Endothelial cell of umbilical vein (primary cell): ENCODE results near the gene ICA1L.

ENCODE experiments used
- CTCF ChIP-seq, 2 donors: IDR thresholded peaks; 1 replicate in 1 of 2; 2 replicates in 1 of 2; pipeline ENCODE4 v1.5.1; 2011; ENCODE audit warnings: low read length in 2 of 2, mild to moderate bottlenecking in 2 of 2, moderate library complexity in 2 of 2, control low read depth in 1 of 2, inconsistent platforms in 1 of 2, low read depth in 1 of 2; ENCODE audit not compliant: insufficient read depth in 1 of 2; ENCODE audit errors: extremely low read depth in 1 of 2
- EZH2 ChIP-seq: IDR thresholded peaks from 2 replicates; pipeline ENCODE4 v1.6.1; 2012; ENCODE audit warnings: borderline replicate concordance, low read depth, mild to moderate bottlenecking, moderate library complexity, low read length, inconsistent platforms; ENCODE audit not compliant: severe bottlenecking
- FOS ChIP-seq: IDR thresholded peaks from 2 replicates; pipeline ENCODE4 v1.6.1; 2011; ENCODE audit warnings: mild to moderate bottlenecking, low read length, moderate library complexity, borderline replicate concordance; ENCODE audit not compliant: insufficient read depth
- JUN ChIP-seq: IDR thresholded peaks from 2 replicates; pipeline ENCODE4 v1.6.1; 2011; ENCODE audit warnings: borderline replicate concordance, low read depth; ENCODE audit not compliant: insufficient read length, insufficient read depth
- MAX ChIP-seq: IDR thresholded peaks from 2 replicates; pipeline ENCODE4 v1.6.1; 2011; ENCODE audit not compliant: insufficient read depth, insufficient read length
- POLR2A ChIP-seq: IDR thresholded peaks from 2 replicates; pipeline ENCODE4 v1.6.1; 2012; ENCODE audit warnings: low read depth, mild to moderate bottlenecking, control low read depth, low read length
- POLR2AphosphoS5 ChIP-seq: IDR thresholded peaks from 2 replicates; pipeline ENCODE4 v1.6.1; 2012; ENCODE audit warnings: low read depth, mild to moderate bottlenecking, control low read depth, low read length, moderate library complexity; ENCODE audit not compliant: insufficient read depth

- TF ChIP-seq POLR2A: no peak
- TF ChIP-seq CTCF (IDR thresholded peaks at IDR 0.05; ENCODE audit: extremely low read depth in 1 of 2, insufficient read depth in 1 of 2, low read depth in 1 of 2, low read length in 2 of 2): no peak
- no peak for TF ChIP-seq FOS
- no peak for TF ChIP-seq EZH2
- TF ChIP-seq MAX: no peak
- TF ChIP-seq POLR2AphosphoS5: no peak
- TF ChIP-seq JUN: no peak
These were observed 113.0 kb downstream of the ICA1L start for GRCh38 chr2:202758604-202759003.
